Superior temporal gyrus (tissue), 1 donor: ENCODE measurements around the gene KLHL21.
"Not testable (repeated sequence)": the region's sequence is repeated elsewhere in the genome, so short reads cannot be mapped to it uniquely, and the experiment has no call there.

Experiments
- DNase-seq: peaks from one replicate; pipeline ENCODE4 v3.0.0-alpha.2; 2016; ENCODE audit errors: extremely low spot score

KLHL21 gene

GRCh38 chr1:6602669-6603237 is at the start of gene KLHL21:
TSS of gene KLHL21 (minus strand) at chr1:6602869. CDS start at chr1:6602817, 52 bp downstream.
- peak; percentile 86 for DNase-seq

GRCh38 chr1:6651909-6652308 is 49.2 kb upstream of the KLHL21 start:
- no peak for DNase-seq

- DNase-seq = no peak
Observed at GRCh38 chr1:6648556-6648955, 45.9 kb upstream of the KLHL21 start.

GRCh38 chr1:6646499-6647148 is 44.0 kb upstream of the KLHL21 start:
- DNase-seq = peak; percentile 75

GRCh38 chr1:6645018-6645417 is 42.3 kb upstream of the KLHL21 start:
- no peak for DNase-seq

- DNase-seq = not testable (repeated sequence)
Observed at GRCh38 chr1:6640867-6641266, 38.2 kb upstream of the KLHL21 start.

GRCh38 chr1:6638226-6638625 is 35.6 kb upstream of the KLHL21 start:
- DNase-seq = peak; percentile 60

GRCh38 chr1:6637770-6638169 is 35.1 kb upstream of the KLHL21 start:
- no peak for DNase-seq

- DNase-seq = not testable (repeated sequence)
Observed at GRCh38 chr1:6636778-6637177, 34.1 kb upstream of the KLHL21 start.

- no peak for DNase-seq
Observed at GRCh38 chr1:6635910-6636760, 33.5 kb upstream of the KLHL21 start.

- DNase-seq = no peak
Observed at GRCh38 chr1:6635161-6635909, 32.7 kb upstream of the KLHL21 start.

GRCh38 chr1:6634371-6635052 is 31.8 kb upstream of the KLHL21 start:
- DNase-seq = no peak

GRCh38 chr1:6632588-6633514 is 30.2 kb upstream of the KLHL21 start:
- no peak for DNase-seq

GRCh38 chr1:6631058-6631457 is 28.4 kb upstream of the KLHL21 start:
- no peak for DNase-seq

GRCh38 chr1:6630027-6630426 is 27.4 kb upstream of the KLHL21 start:
- DNase-seq = no peak

- DNase-seq = no peak
Observed at GRCh38 chr1:6628971-6629479, 26.4 kb upstream of the KLHL21 start.

- no peak for DNase-seq
Observed at GRCh38 chr1:6627841-6628545, 25.3 kb upstream of the KLHL21 start.

GRCh38 chr1:6627031-6627430 is 24.4 kb upstream of the KLHL21 start:
- DNase-seq = no peak

- peak; percentile 40 for DNase-seq
Observed at GRCh38 chr1:6625584-6626149, 23.0 kb upstream of the KLHL21 start.
